HEK293 (cell line): ENCODE data around the gene AGMO.

Experiments
- SP2 ChIP-seq: fragments of 450-650 bp; formaldehyde crosslinking; IDR thresholded peaks from 2 replicates; pipeline ENCODE4 v1.5.1; 2016; ENCODE audit warnings: missing biosample characterization, missing genetic modification characterization
- ZBTB8A ChIP-seq: fragments of 450-650 bp; formaldehyde crosslinking; IDR thresholded peaks from 2 replicates; pipeline ENCODE4 v1.5.1; 2016; ENCODE audit warnings: missing biosample characterization, missing genetic modification characterization
- ZNF211 ChIP-seq: fragments of 450-650 bp; formaldehyde crosslinking; IDR thresholded peaks from 2 replicates; pipeline ENCODE4 v1.5.1; 2016; ENCODE audit warnings: low read depth, missing biosample characterization, missing genetic modification characterization
- ZNF529 ChIP-seq: fragments of 450-650 bp; formaldehyde crosslinking; IDR thresholded peaks from 2 replicates; pipeline ENCODE4 v1.5.1; 2017; ENCODE audit warnings: missing genetic modification characterization, missing biosample characterization; ENCODE audit not compliant: insufficient replicate concordance
- ZNF701 ChIP-seq: fragments of 450-650 bp; formaldehyde crosslinking; IDR thresholded peaks from 2 replicates; pipeline ENCODE4 v1.5.1; 2016; ENCODE audit warnings: missing biosample characterization, missing genetic modification characterization
- TF ChIP-seq, protein P1 (sequence below): fragments of 450-650 bp; formaldehyde crosslinking; conservative IDR thresholded peaks from 2 replicates; pipeline ENCODE4 v1.5.1; 2016; ENCODE audit warnings: low read depth, missing biosample characterization, missing genetic modification characterization
- TF ChIP-seq, protein P2 (sequence below): fragments of 450-650 bp; formaldehyde crosslinking; IDR thresholded peaks from 2 replicates; pipeline ENCODE4 v1.5.1; 2016; ENCODE audit warnings: missing biosample characterization, missing genetic modification characterization
- TF ChIP-seq, protein P3 (sequence below): fragments of 450-650 bp; formaldehyde crosslinking; IDR thresholded peaks from 2 replicates; pipeline ENCODE4 v1.5.1; 2016; ENCODE audit warnings: missing biosample characterization, missing genetic modification characterization
- TF ChIP-seq, protein P4 (sequence below): fragments of 450-650 bp; formaldehyde crosslinking; IDR thresholded peaks from 2 replicates; pipeline ENCODE4 v1.5.1; 2016; ENCODE audit warnings: missing biosample characterization, missing genetic modification characterization

DNA sequence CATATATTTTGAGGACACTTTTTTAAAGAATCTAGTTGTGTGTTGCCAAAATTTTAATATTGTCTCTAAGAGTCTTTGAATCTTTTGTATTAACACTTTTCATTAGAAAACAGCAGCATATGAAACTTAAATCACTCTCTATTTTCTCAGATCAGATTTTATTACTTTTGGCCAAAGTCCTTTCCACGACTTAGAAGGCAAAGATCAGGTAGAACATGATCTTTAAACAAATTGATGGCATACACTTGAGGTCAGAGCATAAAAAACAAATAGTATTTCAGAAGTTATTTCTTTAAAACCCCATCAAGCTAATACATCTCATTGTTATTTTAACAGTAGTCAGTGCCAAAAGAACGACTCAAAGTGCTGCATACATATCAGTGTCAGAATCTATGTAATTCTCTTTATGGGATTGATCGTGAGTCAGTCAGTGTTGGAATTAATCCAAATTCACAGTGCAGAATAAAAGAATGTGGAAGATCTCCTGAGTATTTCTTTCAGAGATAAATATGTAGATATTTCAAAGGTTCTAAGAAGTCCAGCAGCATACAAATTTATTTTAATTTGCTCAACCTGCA lies 9.6 kb upstream of the AGMO start:
- TF ChIP-seq, protein P1, sequence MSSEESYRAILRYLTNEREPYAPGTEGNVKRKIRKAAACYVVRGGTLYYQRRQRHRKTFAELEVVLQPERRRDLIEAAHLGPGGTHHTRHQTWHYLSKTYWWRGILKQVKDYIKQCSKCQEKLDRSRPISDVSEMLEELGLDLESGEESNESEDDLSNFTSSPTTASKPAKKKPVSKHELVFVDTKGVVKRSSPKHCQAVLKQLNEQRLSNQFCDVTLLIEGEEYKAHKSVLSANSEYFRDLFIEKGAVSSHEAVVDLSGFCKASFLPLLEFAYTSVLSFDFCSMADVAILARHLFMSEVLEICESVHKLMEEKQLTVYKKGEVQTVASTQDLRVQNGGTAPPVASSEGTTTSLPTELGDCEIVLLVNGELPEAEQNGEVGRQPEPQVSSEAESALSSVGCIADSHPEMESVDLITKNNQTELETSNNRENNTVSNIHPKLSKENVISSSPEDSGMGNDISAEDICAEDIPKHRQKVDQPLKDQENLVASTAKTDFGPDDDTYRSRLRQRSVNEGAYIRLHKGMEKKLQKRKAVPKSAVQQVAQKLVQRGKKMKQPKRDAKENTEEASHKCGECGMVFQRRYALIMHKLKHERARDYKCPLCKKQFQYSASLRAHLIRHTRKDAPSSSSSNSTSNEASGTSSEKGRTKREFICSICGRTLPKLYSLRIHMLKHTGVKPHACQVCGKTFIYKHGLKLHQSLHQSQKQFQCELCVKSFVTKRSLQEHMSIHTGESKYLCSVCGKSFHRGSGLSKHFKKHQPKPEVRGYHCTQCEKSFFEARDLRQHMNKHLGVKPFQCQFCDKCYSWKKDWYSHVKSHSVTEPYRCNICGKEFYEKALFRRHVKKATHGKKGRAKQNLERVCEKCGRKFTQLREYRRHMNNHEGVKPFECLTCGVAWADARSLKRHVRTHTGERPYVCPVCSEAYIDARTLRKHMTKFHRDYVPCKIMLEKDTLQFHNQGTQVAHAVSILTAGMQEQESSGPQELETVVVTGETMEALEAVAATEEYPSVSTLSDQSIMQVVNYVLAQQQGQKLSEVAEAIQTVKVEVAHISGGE (tag by site-specific recombination) = no peak
- TF ChIP-seq, protein P2, sequence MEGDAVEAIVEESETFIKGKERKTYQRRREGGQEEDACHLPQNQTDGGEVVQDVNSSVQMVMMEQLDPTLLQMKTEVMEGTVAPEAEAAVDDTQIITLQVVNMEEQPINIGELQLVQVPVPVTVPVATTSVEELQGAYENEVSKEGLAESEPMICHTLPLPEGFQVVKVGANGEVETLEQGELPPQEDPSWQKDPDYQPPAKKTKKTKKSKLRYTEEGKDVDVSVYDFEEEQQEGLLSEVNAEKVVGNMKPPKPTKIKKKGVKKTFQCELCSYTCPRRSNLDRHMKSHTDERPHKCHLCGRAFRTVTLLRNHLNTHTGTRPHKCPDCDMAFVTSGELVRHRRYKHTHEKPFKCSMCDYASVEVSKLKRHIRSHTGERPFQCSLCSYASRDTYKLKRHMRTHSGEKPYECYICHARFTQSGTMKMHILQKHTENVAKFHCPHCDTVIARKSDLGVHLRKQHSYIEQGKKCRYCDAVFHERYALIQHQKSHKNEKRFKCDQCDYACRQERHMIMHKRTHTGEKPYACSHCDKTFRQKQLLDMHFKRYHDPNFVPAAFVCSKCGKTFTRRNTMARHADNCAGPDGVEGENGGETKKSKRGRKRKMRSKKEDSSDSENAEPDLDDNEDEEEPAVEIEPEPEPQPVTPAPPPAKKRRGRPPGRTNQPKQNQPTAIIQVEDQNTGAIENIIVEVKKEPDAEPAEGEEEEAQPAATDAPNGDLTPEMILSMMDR (tag by site-specific recombination) = no peak
- no peak for TF ChIP-seq ZNF701 (tag by site-specific recombination)
- TF ChIP-seq, protein P3, sequence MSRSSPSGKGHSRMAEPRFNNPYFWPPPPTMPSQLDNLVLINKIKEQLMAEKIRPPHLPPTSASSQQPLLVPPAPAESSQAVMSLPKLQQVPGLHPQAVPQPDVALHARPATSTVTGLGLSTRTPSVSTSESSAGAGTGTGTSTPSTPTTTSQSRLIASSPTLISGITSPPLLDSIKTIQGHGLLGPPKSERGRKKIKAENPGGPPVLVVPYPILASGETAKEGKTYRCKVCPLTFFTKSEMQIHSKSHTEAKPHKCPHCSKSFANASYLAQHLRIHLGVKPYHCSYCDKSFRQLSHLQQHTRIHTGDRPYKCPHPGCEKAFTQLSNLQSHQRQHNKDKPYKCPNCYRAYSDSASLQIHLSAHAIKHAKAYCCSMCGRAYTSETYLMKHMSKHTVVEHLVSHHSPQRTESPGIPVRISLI (tag by site-specific recombination) = no peak
- no peak for TF ChIP-seq SP2
- no peak for TF ChIP-seq ZNF211 (tag by site-specific recombination)
- TF ChIP-seq ZBTB8A (tag by site-specific recombination) = no peak
- TF ChIP-seq ZNF529 (tag by site-specific recombination) = no peak
- TF ChIP-seq, protein P4, sequence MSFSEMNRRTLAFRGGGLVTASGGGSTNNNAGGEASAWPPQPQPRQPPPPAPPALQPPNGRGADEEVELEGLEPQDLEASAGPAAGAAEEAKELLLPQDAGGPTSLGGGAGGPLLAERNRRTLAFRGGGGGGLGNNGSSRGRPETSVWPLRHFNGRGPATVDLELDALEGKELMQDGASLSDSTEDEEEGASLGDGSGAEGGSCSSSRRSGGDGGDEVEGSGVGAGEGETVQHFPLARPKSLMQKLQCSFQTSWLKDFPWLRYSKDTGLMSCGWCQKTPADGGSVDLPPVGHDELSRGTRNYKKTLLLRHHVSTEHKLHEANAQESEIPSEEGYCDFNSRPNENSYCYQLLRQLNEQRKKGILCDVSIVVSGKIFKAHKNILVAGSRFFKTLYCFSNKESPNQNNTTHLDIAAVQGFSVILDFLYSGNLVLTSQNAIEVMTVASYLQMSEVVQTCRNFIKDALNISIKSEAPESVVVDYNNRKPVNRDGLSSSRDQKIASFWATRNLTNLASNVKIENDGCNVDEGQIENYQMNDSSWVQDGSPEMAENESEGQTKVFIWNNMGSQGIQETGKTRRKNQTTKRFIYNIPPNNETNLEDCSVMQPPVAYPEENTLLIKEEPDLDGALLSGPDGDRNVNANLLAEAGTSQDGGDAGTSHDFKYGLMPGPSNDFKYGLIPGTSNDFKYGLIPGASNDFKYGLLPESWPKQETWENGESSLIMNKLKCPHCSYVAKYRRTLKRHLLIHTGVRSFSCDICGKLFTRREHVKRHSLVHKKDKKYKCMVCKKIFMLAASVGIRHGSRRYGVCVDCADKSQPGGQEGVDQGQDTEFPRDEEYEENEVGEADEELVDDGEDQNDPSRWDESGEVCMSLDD (tag by site-specific recombination) = no peak
